Measurements from ENCODE around the gene ACTL9. TPM values are rescaled to one million over a fixed set of nuclear protein-coding genes. Genes with fewer than 3 reads are reported as not detected.

Gene ACTL9
- total and polyA plus RNA-seq, 8 donors = not detected

- Histone ChIP-seq H3K4me1 (no peaks in the 10 kb centered on the region), H3K4me3 (no peak overlapping the region)
- FAIRE-seq = no peak
Observed at GRCh38 chr19:8665468-8666213, 33.0 kb downstream of the ACTL9 start.

GRCh38 chr19:8664671-8665057 lies 33.9 kb downstream of the ACTL9 start:
- FAIRE-seq (no peak), DNase-seq (no peak)

More at GRCh38 chr19:8665468-8666213, 33.0 kb downstream of the ACTL9 start:
- Histone ChIP-seq H3K27ac (no peak overlapping the region), H3K36me3 (no peaks in the 10 kb centered on the region), H3K27me3 (peaks cover 0 to 2% (median 0%) of the 10 kb centered on the region in 4 donors), H3K9me3 (no peaks in the 10 kb centered on the region)
- ATAC-seq (no peak), DNase-seq (no peak)
- no peak for TF ChIP-seq CTCF (IDR thresholded peaks at IDR 0.05)
- intact Hi-C loops (cut with DNase I) = no loop called here
- WGBS, 2 donors = 48 to 71% methylated on average over 3 of the region's 3 CpGs

GRCh38 chr19:8663920-8664670 lies 34.5 kb downstream of the ACTL9 start:
- peaks cover 0 to 2% (median 0%) of the 10 kb centered on the region in 4 donors for H3K27me3 ChIP-seq
- H3K36me3 ChIP-seq = no peaks in the 10 kb centered on the region
- H3K4me1 ChIP-seq = no peaks in the 10 kb centered on the region
- ATAC-seq (peak in 1 of 4 donors; percentile 17), DNase-seq (no peak), FAIRE-seq (no peak)
- 24 to 35% methylated on average over 22 of the region's 22 CpGs for WGBS, 2 donors
- H3K9me3 ChIP-seq = no peaks in the 10 kb centered on the region
- H3K27ac ChIP-seq = no peak overlapping the region
- no peak overlapping the region for H3K4me3 ChIP-seq
- intact Hi-C loops (cut with DNase I) = no loop called here
- TF ChIP-seq CTCF (IDR thresholded peaks at IDR 0.05) = no peak

More at GRCh38 chr19:8664671-8665057, 33.9 kb downstream of the ACTL9 start:
- intact Hi-C loops (cut with DNase I) = no loop called here
- Histone ChIP-seq H3K36me3 (no peaks in the 10 kb centered on the region), H3K27ac (no peak overlapping the region), H3K27me3 (peaks cover 0 to 2% (median 0%) of the 10 kb centered on the region in 4 donors), H3K9me3 (no peaks in the 10 kb centered on the region), H3K4me1 (no peaks in the 10 kb centered on the region), H3K4me3 (no peak overlapping the region)
- 43 to 54% methylated on average over 4 of the region's 4 CpGs for WGBS, 2 donors
- TF ChIP-seq CTCF (IDR thresholded peaks at IDR 0.05) = no peak
- ATAC-seq = no peak

GRCh38 chr19:8662263-8662662 lies 36.3 kb downstream of the ACTL9 start:
- no peaks in the 10 kb centered on the region for H3K36me3 ChIP-seq
- FAIRE-seq (no peak), DNase-seq (peak in 1 of 6 donors; percentile 10), ATAC-seq (no peak)
- no peak for TF ChIP-seq CTCF (IDR thresholded peaks at IDR 0.05)
- no peaks in the 10 kb centered on the region for H3K27me3 ChIP-seq
- no peaks in the 10 kb centered on the region for H3K9me3 ChIP-seq
- no peak overlapping the region for H3K27ac ChIP-seq
- intact Hi-C loops (cut with DNase I) = no loop called here
- H3K4me1 ChIP-seq = no peaks in the 10 kb centered on the region
- WGBS, 2 donors = 68 to 71% methylated on average over 4 of the region's 4 CpGs
- no peak overlapping the region for H3K4me3 ChIP-seq

All from pancreas (tissue), 10 donors.